SK-N-SH (cell line): ENCODE data around the gene SLC4A2. TPM values are rescaled to one million over a fixed set of nuclear protein-coding genes. Genes with fewer than 3 reads are reported as not detected.
A peak's percentile ranks its signal among the peaks of the same experiment; 100 is the strongest.

Source experiments
- CTCF ChIA-PET: fragments of 300-600, 350-600 bp; formaldehyde crosslinking; extraction: SDS; loops from one replicate; lab custom pipeline; 2021; lab: Yijun Ruan, JAX
- POLR2A ChIA-PET: fragments of 350-600 bp; sonication (Branson Sonifier 250); formaldehyde crosslinking; extraction: SDS; loops from one replicate; lab custom pipeline; 2020; ENCODE audit warnings: antibody characterized with exemption, inconsistent platforms; lab: Yijun Ruan, JAX
- DNase-seq: peaks from one replicate; pipeline ENCODE4 v3.0.0; 2012
- H2AFZ ChIP-seq: fragments of 200-600 bp; sonication (generic); 2 replicates; pipeline ENCODE4 v1.8.1; 2016; ENCODE audit warnings: antibody characterized with exemption, mild to moderate bottlenecking, low read depth
- H3F3A ChIP-seq: fragments of 200-600 bp; sonication (generic); replicated peaks from 2 replicates; pipeline ENCODE3; 2016; ENCODE audit warnings: antibody characterized with exemption, mild to moderate bottlenecking; ENCODE audit not compliant: insufficient read depth
- H3K27ac ChIP-seq, 2 experiments: fragments of 200-500 bp in 1 of 2; fragments of 200-600 bp in 1 of 2; sonication (Bioruptor generic) in 1 of 2; sonication (generic), shearing (Covaris generic) in 1 of 2; 2 replicates each; pipeline versions ENCODE4 v1.5.1 to v1.6.1; 2014 to 2016; ENCODE audit warnings: low read depth in 2 of 2, inconsistent platforms in 1 of 2, low read length in 1 of 2, mild to moderate bottlenecking in 1 of 2, mixed read lengths in 1 of 2
- H3K27me3 ChIP-seq: fragments of 200-600 bp; sonication (generic), shearing (Covaris generic); 2 replicates; pipeline ENCODE4 v1.6.1; 2016; ENCODE audit warnings: mixed run types; ENCODE audit not compliant: insufficient read depth
- H3K36me3 ChIP-seq, 2 experiments: fragments of 200-500 bp in 1 of 2; fragments of 200-600 bp in 1 of 2; sonication (Bioruptor generic) in 1 of 2; sonication (generic) in 1 of 2; replicated peaks in 1 of 2; 2 replicates each; pipeline versions ENCODE3 to v1.5.1; 2014 to 2016; ENCODE audit warnings: low read length in 1 of 2, mild to moderate bottlenecking in 1 of 2; ENCODE audit not compliant: insufficient read depth in 2 of 2, control insufficient read depth in 1 of 2
- H3K4me1 ChIP-seq, 2 experiments: fragments of 200-500 bp in 1 of 2; fragments of 200-600 bp in 1 of 2; sonication (Bioruptor generic) in 1 of 2; sonication (generic), shearing (Covaris generic) in 1 of 2; 2 replicates each; pipeline versions ENCODE4 v1.5.1 to v1.6.1; 2014 to 2016; ENCODE audit warnings: low read depth in 1 of 2, low read length in 1 of 2, mixed run types in 1 of 2; ENCODE audit not compliant: insufficient read depth in 2 of 2, control insufficient read depth in 1 of 2
- H3K4me2 ChIP-seq: fragments of 200-600 bp; sonication (generic), shearing (Covaris generic); 2 replicates; pipeline ENCODE4 v1.6.1; 2017; ENCODE audit warnings: mixed run types
- H3K4me3 ChIP-seq, 2 experiments: fragments of 200-500 bp in 1 of 2; fragments of 200-600 bp in 1 of 2; sonication (Bioruptor generic) in 1 of 2; sonication (generic), shearing (Covaris generic) in 1 of 2; 2 replicates each; pipeline versions ENCODE4 v1.5.1 to v1.8.1; 2014 to 2016; ENCODE audit warnings: low read depth in 2 of 2, inconsistent platforms in 1 of 2, low read length in 1 of 2, mild to moderate bottlenecking in 1 of 2, mixed read lengths in 1 of 2, moderate library complexity in 1 of 2
- H3K79me2 ChIP-seq: fragments of 200-600 bp; sonication (generic); 2 replicates; pipeline ENCODE4 v1.8.1; 2017; ENCODE audit warnings: mild to moderate bottlenecking; ENCODE audit not compliant: insufficient read depth
- H3K9ac ChIP-seq: fragments of 200-600 bp; sonication (generic); 2 replicates; pipeline ENCODE4 v1.6.1; 2017; ENCODE audit warnings: mixed run types
- H3K9me2 ChIP-seq: fragments of 200-600 bp; sonication (generic); 2 replicates; pipeline ENCODE4 v1.6.1; 2017; ENCODE audit warnings: mixed run types
- H3K9me3 ChIP-seq: fragments of 200-600 bp; sonication (generic); 2 replicates; pipeline ENCODE4 v1.6.1; 2017; ENCODE audit warnings: mixed run types, mild to moderate bottlenecking, moderate library complexity
- H4K20me1 ChIP-seq: fragments of 200-600 bp; sonication (generic); 2 replicates; pipeline ENCODE4 v1.6.1; 2017; ENCODE audit warnings: mild to moderate bottlenecking, mixed run types; ENCODE audit not compliant: insufficient read depth
- CHD2 ChIP-seq: fragments of 150-350 bp; IDR thresholded peaks from 2 replicates; pipeline ENCODE4 v1.6.1; 2018; ENCODE audit warnings: low read length; ENCODE audit not compliant: partially characterized antibody
- EZH2phosphoT487 ChIP-seq: fragments of 200-600 bp; sonication (generic); IDR thresholded peaks from 2 replicates; pipeline ENCODE4 v1.6.1; 2017; ENCODE audit warnings: low read depth, mixed run types, mild to moderate bottlenecking, antibody characterized with exemption, moderate library complexity, borderline replicate concordance
- FOXJ3 ChIP-seq: sonication (generic); formaldehyde crosslinking; IDR thresholded peaks from 2 replicates; pipeline ENCODE4 v1.5.1; 2020; ENCODE audit warnings: mild to moderate bottlenecking, missing genetic modification reagents
- GABPA ChIP-seq: IDR thresholded peaks from 2 replicates; pipeline ENCODE4 v1.4.0; 2012; ENCODE audit warnings: low read depth, mild to moderate bottlenecking
- MEF2A ChIP-seq: IDR thresholded peaks from 2 replicates; pipeline ENCODE4 v1.4.0; 2012; ENCODE audit warnings: low read depth, borderline replicate concordance
- MXI1 ChIP-seq: IDR thresholded peaks from 2 replicates; pipeline ENCODE4 v1.6.1; 2012; ENCODE audit warnings: mild to moderate bottlenecking, low read depth, low read length, improper control_type of control experiment
- PBX3 ChIP-seq: IDR thresholded peaks from 2 replicates; pipeline ENCODE4; 2012
- POLR2AphosphoS5 ChIP-seq: IDR thresholded peaks from 2 replicates; pipeline ENCODE4 v1.6.1; 2012; ENCODE audit warnings: low read depth, low read length
- RAD21 ChIP-seq: IDR thresholded peaks from 2 replicates; pipeline ENCODE4 v1.6.1; 2012; ENCODE audit warnings: mild to moderate bottlenecking, low read length
- REST ChIP-seq: IDR thresholded peaks from 2 replicates; pipeline ENCODE4 v1.6.1; 2012; ENCODE audit warnings: mild to moderate bottlenecking, low read depth, low read length, moderate library complexity
- TCF12 ChIP-seq: IDR thresholded peaks from 2 replicates; pipeline ENCODE4 v1.4.0; 2012
- USF1 ChIP-seq: IDR thresholded peaks from 2 replicates; pipeline ENCODE4 v1.4.0; 2012; ENCODE audit warnings: low read depth, borderline replicate concordance
- YY1 ChIP-seq: IDR thresholded peaks from 2 replicates; pipeline ENCODE4 v1.4.0; 2012; ENCODE audit warnings: low read depth, mild to moderate bottlenecking
- WGBS: methylation state at CpG from one replicate; pipeline ENCODE4 v1.1.6; 2017; ENCODE audit warnings: low lambda C conversion rate; 5-methylcytosine and 5-hydroxymethylcytosine counted together
- polyA plus RNA-seq, 3 experiments: library from polyadenylated mRNA; depleted of rRNA; stranded (reverse); fragments of >200 nt; gene quantifications; 2 replicates each; pipeline ENCODE4 v1.2.3, GENCODE V29; 2012

Gene SLC4A2
- polyA plus RNA-seq, 1 of the 3 experiments (the other 2 are of a cell fraction), result 167 TPM

GRCh38 chr7:151057506-151057988, 1.8 kb upstream of the SLC4A2 start, which contains the start of gene CDK5:
TSS of gene CDK5 (minus strand) at chr7:151057897. CDS start at chr7:151057848, 49 bp downstream.
- Histone ChIP-seq H3K79me2 (peaks cover 51% of the 10 kb centered on the region), H3K9me3 (no peaks in the 10 kb centered on the region), H3K9me2 (no peaks in the 10 kb centered on the region), H3K9ac (peak within 1 kb of the TSS; percentile 84), H3K4me2 (peak within 1 kb of the TSS; percentile 85), H3F3A (peaks cover 3% of the 10 kb centered on the region), H3K27ac (peak within 1 kb of the TSS; percentile 95 to 99), H3K4me1 (peaks cover 28 to 52% of the 10 kb centered on the region in 2 experiments), H3K27me3 (no peaks in the 10 kb centered on the region), H2AFZ (peak within 1 kb of the TSS; percentile 83), H4K20me1 (peaks cover 21% of the 10 kb centered on the region), H3K4me3 (peak within 1 kb of the TSS; percentile 66 to 99), H3K36me3 (peaks cover 14 to 41% of the 10 kb centered on the region in 2 experiments)
- POLR2A ChIA-PET, result interaction anchor here (0.6 to 2.3 kb wide), 4 partner anchors 10 to 1407 kb away, joined by 3 to 11 read pairs (median 4); partner anchors contain the start of genes ASIC3, FASTK and TMUB1
- CTCF ChIA-PET, result interaction anchor here (0.8 to 12.2 kb wide), 12 partner anchors 8 to 159 kb away, joined by 3 to 126 read pairs (median 7); partner anchors contain the start of genes ABCB8, FASTK and TMUB1
- peak; percentile 84 for DNase-seq
- TF ChIP-seq POLR2AphosphoS5, result peak; percentile 39; the same call in 1 of the 2 replicates
- no peak for TF ChIP-seq REST
- TF ChIP-seq MXI1, result peak; percentile 62
- WGBS, result under 1% methylated on average over 30 of the region's 30 CpGs

- Histone ChIP-seq H3K4me1 (peaks cover 28 to 52% of the 10 kb centered on the region in 2 experiments), H3K4me2 (peak overlapping the region; percentile 85), H3K79me2 (peaks cover 55% of the 10 kb centered on the region), H3K27ac (peak overlapping the region; percentile 95 to 99), H3K36me3 (peaks cover 14 to 39% of the 10 kb centered on the region in 2 experiments), H2AFZ (peak overlapping the region; percentile 76), H3K27me3 (no peaks in the 10 kb centered on the region), H3F3A (peaks cover 3% of the 10 kb centered on the region), H4K20me1 (peaks cover 25% of the 10 kb centered on the region), H3K9me3 (no peaks in the 10 kb centered on the region), H3K9me2 (no peaks in the 10 kb centered on the region), H3K9ac (peak overlapping the region; percentile 84), H3K4me3 (peak overlapping the region; percentile 66 to 99)
- ChIA-PET POLR2A (interaction anchor here (0.8 to 2.3 kb wide), 6 partner anchors 11 to 27 kb away, joined by 3 to 11 read pairs (median 3); partner anchors contain the start of genes AGAP3, ASIC3, FASTK and TMUB1), CTCF (interaction anchor here (0.6 to 12.2 kb wide), 17 partner anchors 9 to 160 kb away, joined by 3 to 126 read pairs (median 4); partner anchors contain the start of genes ABCB8, ASIC3, FASTK and TMUB1)
- peak; percentile 99 for DNase-seq
- WGBS, result 3% methylated on average over 41 of the region's 46 CpGs
- TF ChIP-seq MEF2A (no peak), CHD2 (peak; percentile 88), USF1 (peak; percentile 62; the same call in 1 of the 2 replicates), RAD21 (no peak), MXI1 (peak; percentile 63; the same call in 1 of the 2 replicates), REST (0 out of 2 replicates have a peak, but pooled peaks have one; percentile 32), TCF12 (0 out of 2 replicates have a peak, but pooled peaks have one; percentile 7), FOXJ3 (CRISPR knock-in tag) (peak; percentile 41; the same call in 1 of the 2 replicates), GABPA (peak; percentile 91), PBX3 (peak; percentile 29; the same call in 1 of the 2 replicates), EZH2phosphoT487 (no peak), YY1 (peak; percentile 61; the same call in 1 of the 2 replicates)
Measured at GRCh38 chr7:151057989-151058780, 1.2 kb upstream of the SLC4A2 start.
